ENCODE data around the gene ARHGEF16.

- TF ChIP-seq CTCF (IDR thresholded peaks at IDR 0.05): no peak
- TF ChIP-seq POLR2A (IDR thresholded peaks at IDR 0.05): no peak
Observed at GRCh38 chr1:3412376-3412775, 42.1 kb upstream of the ARHGEF16 start.

Measured in heart left ventricle (tissue), 13 donors.